Parathyroid adenoma (tissue), 2 donors: Measurements from ENCODE around the gene PAIP1.
"Not testable (repeated sequence)": the region's sequence is repeated elsewhere in the genome, so short reads cannot be mapped to it uniquely, and the experiment has no call there.

Experiments
- H2AFZ ChIP-seq: fragments of 300-600 bp; sonication (generic); one replicate; pipeline ENCODE4 v1.7.0; 2017; ENCODE audit warnings: antibody characterized with exemption, mild to moderate bottlenecking
- H3K27ac ChIP-seq: fragments of 300-600 bp; sonication (generic); one replicate; pipeline ENCODE4 v1.7.0; 2017
- H3K27me3 ChIP-seq: fragments of 300-600 bp; sonication (generic); one replicate; pipeline ENCODE4 v1.7.0; 2017; ENCODE audit warnings: low read length; ENCODE audit not compliant: control insufficient read depth, insufficient read depth
- H3K36me3 ChIP-seq: fragments of 300-600 bp; sonication (generic); one replicate; pipeline ENCODE4 v1.7.0; 2017; ENCODE audit warnings: low read length; ENCODE audit not compliant: control insufficient read depth, insufficient read depth
- H3K4me1 ChIP-seq: fragments of 300-600 bp; sonication (generic); one replicate; pipeline ENCODE4 v1.7.0; 2017; ENCODE audit warnings: control low read depth
- H3K4me2 ChIP-seq: fragments of 300-600 bp; sonication (generic); one replicate; pipeline ENCODE4 v1.7.0; 2017; ENCODE audit warnings: low read length
- H3K4me3 ChIP-seq: fragments of 300-600 bp; sonication (generic); one replicate; pipeline ENCODE4 v1.7.0; 2017; ENCODE audit warnings: low read depth, low read length
- H3K79me2 ChIP-seq: fragments of 300-600 bp; sonication (generic); one replicate; pipeline ENCODE4 v1.7.0; 2017; ENCODE audit warnings: control low read depth
- H3K9ac ChIP-seq: fragments of 300-600 bp; sonication (generic); one replicate; pipeline ENCODE4 v1.7.0; 2017; ENCODE audit warnings: mild to moderate bottlenecking
- H3K9me3 ChIP-seq: fragments of 300-600 bp; sonication (generic); one replicate; pipeline ENCODE4 v1.7.0; 2017; ENCODE audit warnings: low read length; ENCODE audit not compliant: control insufficient read depth
- TF ChIP-seq, protein P1 (sequence below): fragments of 300-600 bp; sonication (generic); IDR thresholded peaks from one replicate; pipeline ENCODE4 v1.7.0; 2017; ENCODE audit warnings: antibody characterized with exemption, mild to moderate bottlenecking
- donor health status: primary hyperparathyroidism.

PAIP1 gene

GRCh38 chr5:43555895-43556606, 826 bp downstream of the PAIP1 start:
- TF ChIP-seq, protein P1, sequence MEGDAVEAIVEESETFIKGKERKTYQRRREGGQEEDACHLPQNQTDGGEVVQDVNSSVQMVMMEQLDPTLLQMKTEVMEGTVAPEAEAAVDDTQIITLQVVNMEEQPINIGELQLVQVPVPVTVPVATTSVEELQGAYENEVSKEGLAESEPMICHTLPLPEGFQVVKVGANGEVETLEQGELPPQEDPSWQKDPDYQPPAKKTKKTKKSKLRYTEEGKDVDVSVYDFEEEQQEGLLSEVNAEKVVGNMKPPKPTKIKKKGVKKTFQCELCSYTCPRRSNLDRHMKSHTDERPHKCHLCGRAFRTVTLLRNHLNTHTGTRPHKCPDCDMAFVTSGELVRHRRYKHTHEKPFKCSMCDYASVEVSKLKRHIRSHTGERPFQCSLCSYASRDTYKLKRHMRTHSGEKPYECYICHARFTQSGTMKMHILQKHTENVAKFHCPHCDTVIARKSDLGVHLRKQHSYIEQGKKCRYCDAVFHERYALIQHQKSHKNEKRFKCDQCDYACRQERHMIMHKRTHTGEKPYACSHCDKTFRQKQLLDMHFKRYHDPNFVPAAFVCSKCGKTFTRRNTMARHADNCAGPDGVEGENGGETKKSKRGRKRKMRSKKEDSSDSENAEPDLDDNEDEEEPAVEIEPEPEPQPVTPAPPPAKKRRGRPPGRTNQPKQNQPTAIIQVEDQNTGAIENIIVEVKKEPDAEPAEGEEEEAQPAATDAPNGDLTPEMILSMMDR, result no peak
- Histone ChIP-seq H3K4me2 (peak overlapping the region; percentile 74), H3K9me3 (no peaks in the 10 kb centered on the region), H3K27me3 (no peaks in the 10 kb centered on the region), H3K9ac (peak overlapping the region; percentile 84), H2AFZ (peak overlapping the region; percentile 95), H3K4me3 (peak overlapping the region; percentile 66), H3K27ac (peak overlapping the region; percentile 91), H3K36me3 (no peaks in the 10 kb centered on the region), H3K4me1 (no peaks in the 10 kb centered on the region), H3K79me2 (peaks cover 24% of the 10 kb centered on the region)

GRCh38 chr5:43554497-43554896, 2.4 kb downstream of the PAIP1 start:
- Histone ChIP-seq H3K79me2 (peaks cover 24% of the 10 kb centered on the region), H3K4me1 (no peaks in the 10 kb centered on the region), H3K4me2 (no peak overlapping the region), H3K27ac (no peak overlapping the region), H3K9me3 (no peaks in the 10 kb centered on the region), H2AFZ (no peak overlapping the region), H3K36me3 (no peaks in the 10 kb centered on the region), H3K4me3 (no peak overlapping the region), H3K9ac (no peak overlapping the region), H3K27me3 (no peaks in the 10 kb centered on the region)
- TF ChIP-seq, protein P1, result no peak

GRCh38 chr5:43553381-43553780, 3.5 kb downstream of the PAIP1 start:
- Histone ChIP-seq H3K4me2 (no peak overlapping the region), H3K27me3 (no peaks in the 10 kb centered on the region), H2AFZ (no peak overlapping the region), H3K4me3 (no peak overlapping the region), H3K4me1 (no peaks in the 10 kb centered on the region), H3K9ac (no peak overlapping the region), H3K79me2 (peaks cover 28% of the 10 kb centered on the region), H3K27ac (no peak overlapping the region), H3K36me3 (no peaks in the 10 kb centered on the region), H3K9me3 (no peaks in the 10 kb centered on the region)
- TF ChIP-seq, protein P1, result no peak

GRCh38 chr5:43551731-43552130, 5.1 kb downstream of the PAIP1 start:
- H2AFZ ChIP-seq, result no peak overlapping the region
- no peak overlapping the region for H3K27ac ChIP-seq
- H3K27me3 ChIP-seq, result no peaks in the 10 kb centered on the region
- H3K79me2 ChIP-seq, result peaks cover 28% of the 10 kb centered on the region
- H3K36me3 ChIP-seq, result no peaks in the 10 kb centered on the region
- TF ChIP-seq, protein P1, result no peak
- no peaks in the 10 kb centered on the region for H3K4me1 ChIP-seq
- no peak overlapping the region for H3K4me2 ChIP-seq
- H3K4me3 ChIP-seq, result no peak overlapping the region
- H3K9ac ChIP-seq, result no peak overlapping the region
- H3K9me3 ChIP-seq, result no peaks in the 10 kb centered on the region

DNA sequence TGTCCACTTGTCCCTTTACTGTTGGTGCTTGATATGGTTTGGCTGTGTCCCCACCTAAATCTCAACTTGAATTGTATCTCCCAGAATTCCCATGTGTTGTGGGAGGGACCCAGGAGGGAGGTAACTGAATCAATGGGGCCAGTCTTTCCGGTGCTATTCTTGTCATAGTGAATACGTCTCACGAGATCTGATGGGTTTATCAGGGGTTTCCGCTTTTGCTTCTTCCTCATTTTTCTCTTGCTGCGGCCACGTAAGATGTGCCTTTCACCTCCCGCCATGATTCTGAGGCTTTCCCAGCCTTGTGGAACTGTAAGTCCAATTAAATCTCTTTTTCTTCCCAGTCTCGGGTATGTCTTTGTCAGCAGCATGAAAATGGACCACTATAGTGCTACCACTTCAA, 7.6 kb downstream of the PAIP1 start:
- H3K27ac ChIP-seq, H3K4me2 ChIP-seq, H3K4me1 ChIP-seq, H3K9ac ChIP-seq, H2AFZ ChIP-seq, H3K27me3 ChIP-seq, H3K4me3 ChIP-seq, H3K36me3 ChIP-seq, H3K9me3 ChIP-seq: not testable (repeated sequence)
- peaks cover 11% of the 10 kb centered on the region for H3K79me2 ChIP-seq
